RWPE2 (cell line): ENCODE results near the gene RO60.

Experiments
- ATAC-seq: fragments of 200-7000 bp; cut with Tn5 transposase; 3 replicates; pipeline ENCODE4 v1.9.1; 2021; ENCODE audit warnings: low read depth
- DNase-seq: peaks from one replicate; pipeline ENCODE4 v3.0.0-alpha.2; 2020; ENCODE audit warnings: low spot score
- H3K27ac ChIP-seq: fragments of 450-650 bp; 2 replicates; pipeline ENCODE4 v1.5.1; 2017; ENCODE audit warnings: mild to moderate bottlenecking; ENCODE audit not compliant: poor library complexity, severe bottlenecking
- H3K27me3 ChIP-seq: fragments of 250-450 bp; sonication (Bioruptor Pico); 2 replicates; pipeline ENCODE4 v1.5.1; 2021; ENCODE audit warnings: mild to moderate bottlenecking, moderate library complexity; ENCODE audit not compliant: insufficient read depth, poor library complexity, severe bottlenecking
- H3K36me3 ChIP-seq: fragments of 250-450 bp; sonication (Bioruptor Pico); 2 replicates; pipeline ENCODE4 v1.5.1; 2020; ENCODE audit warnings: low read depth, mild to moderate bottlenecking, moderate library complexity
- H3K4me1 ChIP-seq: fragments of 250-450 bp; sonication (Bioruptor Pico); 2 replicates; pipeline ENCODE4 v1.5.1; 2021; ENCODE audit warnings: mild to moderate bottlenecking, moderate library complexity; ENCODE audit not compliant: insufficient read depth, poor library complexity, severe bottlenecking
- H3K4me3 ChIP-seq: fragments of 250-450 bp; sonication (Bioruptor Pico); 2 replicates; pipeline ENCODE4 v1.5.1; 2021; ENCODE audit warnings: mild to moderate bottlenecking, moderate library complexity; ENCODE audit not compliant: severe bottlenecking
- H3K9me3 ChIP-seq: fragments of 250-450 bp; sonication (Bioruptor Pico); 2 replicates; pipeline ENCODE4 v1.5.1; 2021; ENCODE audit warnings: mild to moderate bottlenecking, moderate library complexity; ENCODE audit not compliant: severe bottlenecking
- TF ChIP-seq, protein P1 (sequence below): fragments of 450-650 bp; IDR thresholded peaks from one replicate; pipeline ENCODE4 v1.5.1; 2017; ENCODE audit warnings: mild to moderate bottlenecking, moderate library complexity; ENCODE audit not compliant: poor library complexity, severe bottlenecking

The RO60 gene

DNA sequence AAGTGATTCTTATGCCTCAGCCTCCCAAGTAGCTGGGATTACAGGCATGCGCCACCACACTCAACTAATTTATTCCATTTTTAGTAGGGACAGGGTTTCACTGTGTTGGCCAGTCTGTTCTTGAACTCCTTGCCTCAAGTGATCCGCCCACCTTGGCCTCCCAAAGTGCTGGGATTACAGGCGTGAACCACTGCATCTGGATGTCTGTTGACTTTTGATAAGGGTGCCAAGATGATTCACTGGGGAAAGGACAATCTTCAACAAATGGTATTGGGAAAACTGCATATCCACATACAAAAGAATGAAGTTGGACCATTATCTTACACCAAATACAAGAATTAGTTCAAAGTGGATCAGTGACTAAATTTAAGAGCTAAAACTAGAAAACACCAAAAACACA, 19.8 kb downstream of the RO60 start:
- no peaks in the 10 kb centered on the region for H3K4me1 ChIP-seq
- TF ChIP-seq, protein P1, sequence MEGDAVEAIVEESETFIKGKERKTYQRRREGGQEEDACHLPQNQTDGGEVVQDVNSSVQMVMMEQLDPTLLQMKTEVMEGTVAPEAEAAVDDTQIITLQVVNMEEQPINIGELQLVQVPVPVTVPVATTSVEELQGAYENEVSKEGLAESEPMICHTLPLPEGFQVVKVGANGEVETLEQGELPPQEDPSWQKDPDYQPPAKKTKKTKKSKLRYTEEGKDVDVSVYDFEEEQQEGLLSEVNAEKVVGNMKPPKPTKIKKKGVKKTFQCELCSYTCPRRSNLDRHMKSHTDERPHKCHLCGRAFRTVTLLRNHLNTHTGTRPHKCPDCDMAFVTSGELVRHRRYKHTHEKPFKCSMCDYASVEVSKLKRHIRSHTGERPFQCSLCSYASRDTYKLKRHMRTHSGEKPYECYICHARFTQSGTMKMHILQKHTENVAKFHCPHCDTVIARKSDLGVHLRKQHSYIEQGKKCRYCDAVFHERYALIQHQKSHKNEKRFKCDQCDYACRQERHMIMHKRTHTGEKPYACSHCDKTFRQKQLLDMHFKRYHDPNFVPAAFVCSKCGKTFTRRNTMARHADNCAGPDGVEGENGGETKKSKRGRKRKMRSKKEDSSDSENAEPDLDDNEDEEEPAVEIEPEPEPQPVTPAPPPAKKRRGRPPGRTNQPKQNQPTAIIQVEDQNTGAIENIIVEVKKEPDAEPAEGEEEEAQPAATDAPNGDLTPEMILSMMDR = no peak
- H3K4me3 ChIP-seq = no peak overlapping the region
- H3K27ac ChIP-seq = no peak overlapping the region
- peaks cover 79% of the 10 kb centered on the region for H3K36me3 ChIP-seq
- no peaks in the 10 kb centered on the region for H3K27me3 ChIP-seq
- DNase-seq (no peak), ATAC-seq (no peak)
- H3K9me3 ChIP-seq = peaks cover 2% of the 10 kb centered on the region

- no peak for DNase-seq
- peaks cover 78% of the 10 kb centered on the region for H3K36me3 ChIP-seq
Observed at GRCh38 chr1:193083365-193084088, 24.1 kb downstream of the RO60 start.

DNA sequence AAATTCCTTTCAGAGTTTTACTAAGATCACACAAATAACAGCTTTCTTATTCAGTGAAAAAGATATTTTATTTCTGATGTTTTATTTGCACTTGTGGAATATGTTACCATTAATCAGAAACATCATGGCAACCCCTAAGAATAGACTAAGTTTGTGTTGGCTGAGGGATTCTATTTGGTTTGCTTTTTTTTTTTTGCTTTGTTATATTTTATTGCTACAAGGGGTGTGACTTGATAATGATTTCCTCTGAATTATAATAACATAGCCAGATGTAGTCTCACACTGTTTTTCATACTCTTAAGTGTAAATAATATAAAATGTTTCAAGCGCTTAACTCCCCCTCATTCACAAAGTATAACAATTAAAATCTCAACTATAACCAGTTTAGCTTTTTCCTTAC, 25.9 kb downstream of the RO60 start:
- H3K9me3 ChIP-seq = no peaks in the 10 kb centered on the region
- H3K36me3 ChIP-seq = peaks cover 73% of the 10 kb centered on the region
- H3K27ac ChIP-seq = no peak overlapping the region
- no peaks in the 10 kb centered on the region for H3K27me3 ChIP-seq
- H3K4me1 ChIP-seq = no peaks in the 10 kb centered on the region
- TF ChIP-seq, protein P1 = no peak
- DNase-seq (no peak), ATAC-seq (no peak)
- no peak overlapping the region for H3K4me3 ChIP-seq

More at GRCh38 chr1:193083365-193084088, 24.1 kb downstream of the RO60 start:
- Histone ChIP-seq H3K4me1 (no peaks in the 10 kb centered on the region), H3K27me3 (no peaks in the 10 kb centered on the region), H3K9me3 (peaks cover 2% of the 10 kb centered on the region), H3K4me3 (no peak overlapping the region), H3K27ac (no peak overlapping the region)
- TF ChIP-seq, protein P1 = no peak
- ATAC-seq = no peak

DNA sequence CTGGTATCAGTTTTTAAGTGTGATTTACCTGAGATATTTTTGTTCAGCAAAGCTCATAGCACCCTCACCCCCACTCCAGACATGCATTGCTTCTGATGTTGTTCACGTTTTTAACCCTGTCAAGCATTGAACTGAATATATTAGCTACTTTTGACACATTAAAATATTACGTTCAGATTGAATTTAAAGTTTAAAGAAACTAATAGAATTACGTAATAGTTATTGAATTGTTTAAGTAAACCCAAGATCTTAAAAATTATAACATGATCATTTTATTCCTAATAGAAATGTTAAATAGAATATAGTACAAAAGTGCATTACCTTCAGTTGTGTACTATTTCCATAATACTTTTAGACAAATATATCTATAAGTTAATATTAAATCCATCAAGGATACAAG, 26.9 kb downstream of the RO60 start:
- DNase-seq (no peak), ATAC-seq (no peak)
- Histone ChIP-seq H3K4me3 (no peak overlapping the region), H3K4me1 (no peaks in the 10 kb centered on the region), H3K36me3 (peaks cover 73% of the 10 kb centered on the region), H3K27me3 (no peaks in the 10 kb centered on the region), H3K27ac (no peak overlapping the region), H3K9me3 (no peaks in the 10 kb centered on the region)
- TF ChIP-seq, protein P1 = no peak

- H3K9me3 ChIP-seq = no peaks in the 10 kb centered on the region
- DNase-seq (no peak), ATAC-seq (no peak)
- H3K27ac ChIP-seq = no peak overlapping the region
- TF ChIP-seq, protein P1 = no peak
- no peaks in the 10 kb centered on the region for H3K27me3 ChIP-seq
- H3K4me1 ChIP-seq = no peaks in the 10 kb centered on the region
- H3K4me3 ChIP-seq = no peak overlapping the region
- H3K36me3 ChIP-seq = peaks cover 68% of the 10 kb centered on the region
Observed at GRCh38 chr1:193087893-193088292, 28.5 kb downstream of the RO60 start.
